IMR-90 (cell line): ENCODE results near the gene TRAF3. TPM values are rescaled to one million over a fixed set of nuclear protein-coding genes. Genes with fewer than 3 reads are reported as not detected.

Experiments used
- ATAC-seq: fragments of 200-7000 bp; cut with Tn5 transposase; 2 replicates; pipeline ENCODE4 v1.9.1; 2020; ENCODE audit warnings: low read depth, mild to moderate bottlenecking, moderate library complexity
- BruUV-seq: library from RNA; stranded (reverse); fragments of 400-500 nt; replicated peaks from 2 replicates; lab custom pipeline; 2021; lab: Mats Ljungman, UMichigan
- CTCF ChIA-PET: fragments of 300-600 bp; formaldehyde crosslinking; extraction: SDS; loops from one replicate; lab custom pipeline; 2021; ENCODE audit warnings: antibody characterized with exemption; lab: Yijun Ruan, JAX
- POLR2A ChIA-PET: fragments of 300-600 bp; sonication (Branson Sonifier 250); formaldehyde crosslinking; loops from one replicate; lab custom pipeline; 2022; ENCODE audit warnings: antibody characterized with exemption; ENCODE audit not compliant: unreplicated experiment; lab: Charles Lee
- DNase-seq: peaks from one replicate; pipeline ENCODE4 v3.0.0; 2013
- H2AFZ ChIP-seq: replicated peaks from 2 replicates; pipeline ENCODE3; 2013; ENCODE audit warnings: low read length, mild to moderate bottlenecking; ENCODE audit not compliant: poor library complexity
- H2AK5ac ChIP-seq: 2 replicates; pipeline ENCODE4 v1.6.1; 2013; ENCODE audit warnings: low read depth, low read length, inconsistent platforms
- H2AK9ac ChIP-seq: replicated peaks from 2 replicates; pipeline ENCODE3; 2013; ENCODE audit warnings: mild to moderate bottlenecking, low read depth, low read length, moderate library complexity; ENCODE audit not compliant: poor library complexity
- H2BK120ac ChIP-seq: 2 replicates; pipeline ENCODE4 v1.6.1; 2013; ENCODE audit warnings: low read depth, low read length, inconsistent platforms
- H2BK15ac ChIP-seq: 3 replicates; pipeline ENCODE4 v1.6.1; 2013; ENCODE audit warnings: low read depth, low read length, inconsistent platforms
- H2BK20ac ChIP-seq: 2 replicates; pipeline ENCODE4 v1.6.1; 2013; ENCODE audit warnings: low read depth, mild to moderate bottlenecking, inconsistent platforms, low read length, moderate library complexity
- H2BK5ac ChIP-seq: 2 replicates; pipeline ENCODE4 v1.6.1; 2013; ENCODE audit warnings: mild to moderate bottlenecking, low read depth, low read length, inconsistent platforms; ENCODE audit not compliant: poor library complexity, severe bottlenecking
- H3K14ac ChIP-seq: replicated peaks from 2 replicates; pipeline ENCODE4 v1.6.1; 2013; ENCODE audit warnings: low read depth, low read length, inconsistent platforms
- H3K18ac ChIP-seq: 2 replicates; pipeline ENCODE4 v1.6.1; 2013; ENCODE audit warnings: low read depth, low read length, control low read depth
- H3K23ac ChIP-seq: 2 replicates; pipeline ENCODE4 v1.6.1; 2013; ENCODE audit warnings: low read depth, low read length, inconsistent platforms
- H3K27ac ChIP-seq: 2 replicates; pipeline ENCODE4 v1.5.1; 2013; ENCODE audit warnings: mild to moderate bottlenecking, control low read depth, low read length; ENCODE audit not compliant: insufficient read depth
- H3K27me3 ChIP-seq: 2 replicates; pipeline ENCODE4 v1.6.1; 2013; ENCODE audit warnings: low read length; ENCODE audit not compliant: control insufficient read depth, insufficient read depth
- H3K36me3 ChIP-seq: 2 replicates; pipeline ENCODE4 v1.6.1; 2013; ENCODE audit warnings: low read length, mixed read lengths; ENCODE audit not compliant: control insufficient read depth, insufficient read depth
- H3K4ac ChIP-seq: 2 replicates; pipeline ENCODE4 v1.6.1; 2013; ENCODE audit warnings: low read depth, low read length, inconsistent platforms
- H3K4me1 ChIP-seq: 2 replicates; pipeline ENCODE4 v1.6.1; 2013; ENCODE audit warnings: low read length, mixed read lengths; ENCODE audit not compliant: control insufficient read depth, insufficient read depth
- H3K4me2 ChIP-seq: 2 replicates; pipeline ENCODE4 v1.6.1; 2013; ENCODE audit warnings: low read depth, mild to moderate bottlenecking, control low read depth, low read length, moderate library complexity
- H3K4me3 ChIP-seq: 2 replicates; pipeline ENCODE4 v1.5.1; 2013; ENCODE audit warnings: low read depth, mild to moderate bottlenecking, control low read depth, low read length, moderate library complexity; ENCODE audit not compliant: insufficient read depth
- H3K56ac ChIP-seq: 2 replicates; pipeline ENCODE4 v1.6.1; 2013; ENCODE audit warnings: low read length, inconsistent platforms; ENCODE audit not compliant: insufficient read depth; ENCODE audit errors: extremely low read depth
- H3K79me1 ChIP-seq, 2 experiments: 2 replicates each; pipeline ENCODE4 v1.6.1; 2013; ENCODE audit warnings: low read length in 2 of 2, inconsistent platforms in 1 of 2, low read depth in 1 of 2
- H3K9ac ChIP-seq: 2 replicates; pipeline ENCODE4 v1.6.1; 2013; ENCODE audit warnings: low read depth, low read length, control low read depth
- H3K9me1 ChIP-seq: 2 replicates; pipeline ENCODE4 v1.6.1; 2013; ENCODE audit warnings: low read length, inconsistent platforms; ENCODE audit not compliant: insufficient read depth
- H3K9me3 ChIP-seq: 2 replicates; pipeline ENCODE4 v1.6.1; 2013; ENCODE audit warnings: low read length; ENCODE audit not compliant: control insufficient read depth, insufficient read depth
- H4K20me1 ChIP-seq: 2 replicates; pipeline ENCODE4 v1.6.1; 2013; ENCODE audit warnings: low read length, inconsistent platforms; ENCODE audit not compliant: insufficient read depth
- H4K5ac ChIP-seq: 2 replicates; pipeline ENCODE4 v1.6.1; 2013; ENCODE audit warnings: mild to moderate bottlenecking, low read depth, low read length, control low read depth
- H4K8ac ChIP-seq, 2 experiments: 2 replicates each; pipeline ENCODE4 v1.6.1; 2013; ENCODE audit warnings: low read depth in 2 of 2, low read length in 2 of 2, control low read depth in 1 of 2, inconsistent platforms in 1 of 2
- H4K91ac ChIP-seq: 2 replicates; pipeline ENCODE4 v1.6.1; 2013; ENCODE audit warnings: low read depth, low read length, inconsistent platforms; ENCODE audit not compliant: insufficient read depth
- BHLHE40 ChIP-seq: fragments of 150-350 bp; IDR thresholded peaks from 2 replicates; pipeline ENCODE4 v1.6.1; 2016; ENCODE audit warnings: mild to moderate bottlenecking, low read depth, low read length
- CEBPB ChIP-seq: IDR thresholded peaks from 2 replicates; pipeline ENCODE4 v1.6.1; 2012; ENCODE audit warnings: low read depth, low read length, improper control_type of control experiment
- CHD1 ChIP-seq: IDR thresholded peaks from 2 replicates; pipeline ENCODE4 v1.6.1; 2012; ENCODE audit warnings: low read depth, low read length, improper control_type of control experiment
- MAZ ChIP-seq: IDR thresholded peaks from 2 replicates; pipeline ENCODE4 v1.6.1; 2012; ENCODE audit warnings: low read depth, mild to moderate bottlenecking, low read length, improper control_type of control experiment, moderate library complexity, borderline replicate concordance
- POLR2A ChIP-seq: IDR thresholded peaks from 2 replicates; pipeline ENCODE4 v1.6.1; 2012; ENCODE audit warnings: mild to moderate bottlenecking, low read depth, low read length
- RAD21 ChIP-seq: IDR thresholded peaks from 2 replicates; pipeline ENCODE4 v1.6.1; 2012; ENCODE audit warnings: low read length, improper control_type of control experiment
- RCOR1 ChIP-seq: IDR thresholded peaks from 2 replicates; pipeline ENCODE4 v1.6.1; 2012; ENCODE audit warnings: mild to moderate bottlenecking, low read length, improper control_type of control experiment; ENCODE audit not compliant: insufficient replicate concordance
- RFX5 ChIP-seq: IDR thresholded peaks from 2 replicates; pipeline ENCODE4 v1.8.0; 2012; ENCODE audit warnings: low read depth, mild to moderate bottlenecking, low read length, moderate library complexity
- SMC3 ChIP-seq: fragments of 150-350 bp; IDR thresholded peaks from 2 replicates; pipeline ENCODE4 v1.6.1; 2016; ENCODE audit warnings: low read depth, mild to moderate bottlenecking, antibody characterized with exemption, low read length, moderate library complexity
- USF2 ChIP-seq: fragments of 150-350 bp; IDR thresholded peaks from 2 replicates; pipeline ENCODE4 v1.6.1; 2017; ENCODE audit warnings: mild to moderate bottlenecking, antibody characterized with exemption, low read length, low read depth
- WGBS, 2 experiments: methylation state at CpG; one replicate each; pipeline versions ENCODE4 v1.1.5 to v1.1.7; 2013; ENCODE audit warnings: missing lambda C conversion rate in 2 of 2; ENCODE audit not compliant: insufficient read length in 1 of 2; ENCODE audit errors: extremely low coverage in 2 of 2; 5-methylcytosine and 5-hydroxymethylcytosine counted together
- dilution Hi-C: fragments of 300-500 bp; cut with HindIII; formaldehyde crosslinking; loops from one replicate; pipeline ENCODE4 v1.14.3; 2018; ENCODE audit warnings: low sequenced_read_pairs; ENCODE audit not compliant: unreplicated experiment
- in situ Hi-C: fragments of 300-500 bp; cut with MboI; formaldehyde crosslinking; loops from 3 replicates; pipeline ENCODE4 v1.14.3; 2019; ENCODE audit warnings: low sequenced_read_pairs, inconsistent platforms, mixed read lengths
- intact Hi-C: fragments of 100-400 bp; cut with micrococcal nuclease; formaldehyde crosslinking; loops from 2 replicates; pipeline ENCODE4 v1.10.0; 2022
- polyA plus RNA-seq, 3 experiments: library from polyadenylated mRNA; depleted of rRNA; stranded (reverse); fragments of >200 nt; gene quantifications; 2 replicates each; pipeline ENCODE4 v1.2.3, GENCODE V29; 2012; ENCODE audit warnings: low replicate concordance in 1 of 3
- total RNA-seq: library from RNA; depleted of rRNA; stranded (reverse); fragments of >200 nt; gene quantifications from 2 replicates; pipeline ENCODE4 v1.2.3, GENCODE V29; 2012

The TRAF3 gene
- total and polyA plus RNA-seq, 2 of the 4 experiments (the other 2 are of a cell fraction), result 21.2 to 25.3 TPM

- ChIA-PET POLR2A (no interaction called here), CTCF (no interaction called here)
- in situ Hi-C loops (no loop called here), intact Hi-C loops (no loop called here), dilution Hi-C loops (no loop called here)
- H3K56ac ChIP-seq, result no peak overlapping the region
- no peak overlapping the region for H4K8ac ChIP-seq
- no peak overlapping the region for H2AK5ac ChIP-seq
- H3K27me3 ChIP-seq, result peaks cover 16% of the 10 kb centered on the region
- no peak overlapping the region for H2BK120ac ChIP-seq
- no peaks in the 10 kb centered on the region for H3K79me1 ChIP-seq
- H2BK15ac ChIP-seq, result no peak overlapping the region
- no peak overlapping the region for H3K18ac ChIP-seq
- no peak overlapping the region for H3K27ac ChIP-seq
- H4K5ac ChIP-seq, result no peak overlapping the region
- H3K36me3 ChIP-seq, result no peaks in the 10 kb centered on the region
- no peak overlapping the region for H3K23ac ChIP-seq
- no peak for ATAC-seq
- no peak for DNase-seq
- H2AK9ac ChIP-seq, result no peak overlapping the region
- BruUV-seq, result no TSS peak
- H3K9ac ChIP-seq, result no peak overlapping the region
- no peak overlapping the region for H2BK5ac ChIP-seq
- no peaks in the 10 kb centered on the region for H3K9me3 ChIP-seq
- no peaks in the 10 kb centered on the region for H3K9me1 ChIP-seq
- no peak overlapping the region for H2AFZ ChIP-seq
- H4K91ac ChIP-seq, result no peak overlapping the region
- 92% methylated on average over 5 of the region's 19 CpGs; no CpG with 5 or more reads in 1 of the 2 experiments for WGBS, 2 experiments
- no peak overlapping the region for H3K14ac ChIP-seq
- H2BK20ac ChIP-seq, result no peak overlapping the region
- H3K4me2 ChIP-seq, result no peak overlapping the region
- no peak overlapping the region for H3K4me3 ChIP-seq
- no peaks in the 10 kb centered on the region for H4K20me1 ChIP-seq
- TF ChIP-seq RCOR1 (no peak), BHLHE40 (no peak), CHD1 (no peak), POLR2A (no peak), USF2 (no peak), RFX5 (no peak), MAZ (no peak), RAD21 (no peak), SMC3 (no peak), CEBPB (no peak)
- no peaks in the 10 kb centered on the region for H3K4me1 ChIP-seq
- no peak overlapping the region for H3K4ac ChIP-seq
Measured at GRCh38 chr14:102768223-102769048, 8.8 kb upstream of the TRAF3 start.
